K562 (cell line): Measurements from ENCODE around the gene IGSF3. TPM values are rescaled to one million over a fixed set of nuclear protein-coding genes. Genes with fewer than 3 reads are reported as not detected.

Source experiments
- microRNA counts: library from miRNA; unstranded; fragments of <30 nt; microRNA quantifications from one replicate; lab custom pipeline; 2016
- microRNA-seq: library from miRNA; unstranded; fragments of <30 nt; microRNA quantifications from one replicate; pipeline ENCODE4, GENCODE V29; 2018; ENCODE audit warnings: borderline microRNAs expressed
- polyA plus RNA-seq, 8 experiments: library from polyadenylated mRNA; depleted of rRNA in 4 of 8; stranded (reverse) in 5 of 8; unstranded in 3 of 8; fragments of >200 nt; fragmentation: Nextera tagmentation in 2 of 8; fragmentation: Illumina TruSeq in 1 of 8; extraction: Ambion mirVana in 2 of 8; extraction: Trizol in 1 of 8; gene quantifications; 2 replicates each; pipeline versions ENCODE4 v1.2.1 to v1.2.3, GENCODE V29; 2011 to 2014; ENCODE audit warnings: inconsistent platforms in 1 of 8, missing spikeins in 1 of 8
- small RNA-seq: library from RNA; depleted of rRNA; stranded (forward); fragments of <200 nt; gene quantifications from one replicate; pipeline ENCODE3, GENCODE V24; 2014
- total RNA-seq, 7 experiments: library from RNA; depleted of rRNA in 6 of 7; stranded (reverse); fragments of >200 nt in 6 of 7; fragmentation: Illumina TruSeq in 2 of 7; extraction: Trizol in 2 of 7; gene quantifications; 2 replicates each; pipeline versions ENCODE4 v1.2.1 to v1.2.3, GENCODE V29; 2011 to 2021; ENCODE audit warnings: low replicate concordance in 1 of 7

IGSF3 gene
- total and polyA plus RNA-seq, 9 of the 15 experiments (the other 6 are each of a cell fraction or from before 2014, with no cell fraction given), result 1.1 to 15.0 (median 8.3) TPM

MicroRNAs encoded within 50 kb of the gene (microRNA counts, 767-probe panel; counts per million panel counts)
- microRNA hsa-miR-320b (lab: Ali Mortazavi, UCI), result not detected
- not detected for microRNA hsa-miR-548ac (lab: Ali Mortazavi, UCI)

Small RNAs within 50 kb of the gene (microRNA-seq; reads per million reads assigned to microRNA genes)
- gene MIR320B1 (not detected), gene MIR548AC (0.36 reads per million)

Small RNAs within 50 kb of the gene (small RNA-seq; reads per million reads assigned to genes)
- gene MIR320B1, result not detected
- not detected for gene MIR548AC

Other genes with a start within 250 kb of the IGSF3 start
- gene CD58, start 96.7 kb downstream of the IGSF3 start, total RNA-seq (2014; rRNA removed), result 18.1 and 20.6 TPM in 2 replicates
- 38.9 and 44.3 TPM in 2 replicates for gene CD58, start 96.7 kb downstream of the IGSF3 start, total RNA-seq (2014; rRNA removed; fragmentation: Illumina TruSeq; extraction: Trizol)
- 32.6 and 37.4 TPM in 2 replicates for gene CD58, start 96.7 kb downstream of the IGSF3 start, total RNA-seq (2015; rRNA removed; fragmentation: Illumina TruSeq; extraction: Trizol)
- gene CD58, start 96.7 kb downstream of the IGSF3 start, total RNA-seq (2021), result 22.6 and 23.1 TPM in 2 replicates
- gene CD58, start 96.7 kb downstream of the IGSF3 start, polyA plus RNA-seq (2011; rRNA removed), result 63.1 and 113 TPM in 2 replicates
- gene CD58, start 96.7 kb downstream of the IGSF3 start, polyA plus RNA-seq (2014; fragmentation: Illumina TruSeq; extraction: Trizol), result 49.0 and 53.2 TPM in 2 replicates
- gene CD58, start 96.7 kb downstream of the IGSF3 start, polyA plus RNA-seq (2014; fragmentation: Nextera tagmentation; extraction: Ambion mirVana), result 10 to 100 TPM; 24.6 to 33.0 TPM
- 40.9 and 45.0 TPM in 2 replicates for gene CD58, start 96.7 kb downstream of the IGSF3 start, polyA plus RNA-seq (2014; rRNA removed)
- gene CD2, start 86.7 kb upstream of the IGSF3 start, total RNA-seq (2014; rRNA removed), result not detected in 2 replicates
- gene CD2, start 86.7 kb upstream of the IGSF3 start, total RNA-seq (2014; rRNA removed; fragmentation: Illumina TruSeq; extraction: Trizol), result not detected in 2 replicates
- gene CD2, start 86.7 kb upstream of the IGSF3 start, total RNA-seq (2015; rRNA removed; fragmentation: Illumina TruSeq; extraction: Trizol), result not detected in 2 replicates
- gene CD2, start 86.7 kb upstream of the IGSF3 start, total RNA-seq (2021), result 0.16 and 0.29 TPM in 2 replicates
- gene CD2, start 86.7 kb upstream of the IGSF3 start, polyA plus RNA-seq (2011; rRNA removed), result not detected in 2 replicates
- 0.07 TPM in 1 of 2 replicates, not detected in the other for gene CD2, start 86.7 kb upstream of the IGSF3 start, polyA plus RNA-seq (2014; fragmentation: Illumina TruSeq; extraction: Trizol)
- not detected for gene CD2, start 86.7 kb upstream of the IGSF3 start, polyA plus RNA-seq (2014; fragmentation: Nextera tagmentation; extraction: Ambion mirVana)
- gene CD2, start 86.7 kb upstream of the IGSF3 start, polyA plus RNA-seq (2014; rRNA removed), result not detected in 2 replicates
- gene PTGFRN, start 242.2 kb upstream of the IGSF3 start, total RNA-seq (2014; rRNA removed), result 22.4 and 26.2 TPM in 2 replicates
- 22.5 and 24.9 TPM in 2 replicates for gene PTGFRN, start 242.2 kb upstream of the IGSF3 start, total RNA-seq (2014; rRNA removed; fragmentation: Illumina TruSeq; extraction: Trizol)
- gene PTGFRN, start 242.2 kb upstream of the IGSF3 start, total RNA-seq (2015; rRNA removed; fragmentation: Illumina TruSeq; extraction: Trizol), result 26.2 and 27.1 TPM in 2 replicates
- 29.7 and 33.1 TPM in 2 replicates for gene PTGFRN, start 242.2 kb upstream of the IGSF3 start, total RNA-seq (2021)
- gene PTGFRN, start 242.2 kb upstream of the IGSF3 start, polyA plus RNA-seq (2011; rRNA removed), result 25.7 and 25.8 TPM in 2 replicates
- 21.0 and 21.3 TPM in 2 replicates for gene PTGFRN, start 242.2 kb upstream of the IGSF3 start, polyA plus RNA-seq (2014; fragmentation: Illumina TruSeq; extraction: Trizol)
- gene PTGFRN, start 242.2 kb upstream of the IGSF3 start, polyA plus RNA-seq (2014; fragmentation: Nextera tagmentation; extraction: Ambion mirVana), result 10 to 100 TPM; 17.3 to 26.5 TPM
- gene PTGFRN, start 242.2 kb upstream of the IGSF3 start, polyA plus RNA-seq (2014; rRNA removed), result 19.4 and 28.1 TPM in 2 replicates